ENCODE measurements around the gene ERCC3.
"Not testable (repeated sequence)": the region's sequence is repeated elsewhere in the genome, so short reads cannot be mapped to it uniquely, and the experiment has no call there.

The ERCC3 gene

DNA sequence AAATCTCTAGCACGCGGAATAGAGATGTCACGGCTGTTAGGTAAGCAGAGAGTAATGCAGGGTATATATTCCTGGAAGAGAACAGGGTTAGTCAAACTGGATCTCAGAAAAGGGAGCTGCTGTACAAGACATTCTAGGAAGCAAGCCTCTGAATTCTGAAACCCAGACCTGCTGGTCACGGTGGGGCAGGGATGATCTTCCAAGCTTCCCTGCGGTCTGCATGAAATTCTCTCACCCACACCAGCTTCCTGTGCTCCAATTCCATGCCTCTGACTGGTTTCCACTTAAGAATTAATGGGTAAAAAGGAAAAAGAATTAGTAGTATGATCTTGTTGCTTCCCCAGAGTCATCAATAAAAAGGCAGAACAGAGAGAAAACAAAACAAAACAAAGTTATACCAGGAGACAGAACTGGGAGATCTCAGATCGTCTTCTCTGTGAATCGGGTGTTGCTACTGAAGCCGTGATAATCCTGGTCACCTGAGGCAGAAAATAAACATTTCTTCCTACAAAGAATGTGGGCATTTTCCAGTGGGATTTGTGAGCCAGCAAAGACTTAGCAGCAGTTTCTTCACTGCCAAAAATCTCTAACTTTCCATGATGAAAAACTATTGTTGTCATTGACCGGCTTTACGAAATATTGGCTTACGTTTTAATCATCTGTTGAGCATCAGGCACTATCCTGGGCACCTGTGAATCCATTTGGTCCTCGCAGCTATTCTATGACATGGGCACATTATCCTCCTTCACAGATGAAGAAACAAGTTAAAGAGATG lies 68.6 kb downstream of the ERCC3 start:
- DNase-seq, result no peak

DNA sequence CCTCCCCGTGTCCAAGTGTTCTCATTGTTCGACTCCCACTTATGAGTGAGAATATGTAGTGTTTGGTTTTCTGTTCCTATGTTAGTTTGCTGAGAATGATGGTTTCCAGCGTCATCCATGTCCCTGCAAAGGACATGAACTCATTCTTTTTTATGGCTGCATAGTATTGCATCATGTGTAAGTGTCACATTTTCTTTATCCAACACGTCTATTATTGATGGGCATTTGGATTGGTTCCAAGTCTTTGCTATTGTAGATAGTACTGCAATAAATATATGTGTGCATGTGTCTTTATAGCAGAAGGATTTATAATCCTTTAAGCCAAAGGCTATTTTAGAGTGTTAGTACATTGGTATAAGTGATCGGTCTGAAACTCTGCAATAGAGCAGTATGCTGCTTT lies 69.8 kb downstream of the ERCC3 start:
- not testable (repeated sequence) for DNase-seq

DNA sequence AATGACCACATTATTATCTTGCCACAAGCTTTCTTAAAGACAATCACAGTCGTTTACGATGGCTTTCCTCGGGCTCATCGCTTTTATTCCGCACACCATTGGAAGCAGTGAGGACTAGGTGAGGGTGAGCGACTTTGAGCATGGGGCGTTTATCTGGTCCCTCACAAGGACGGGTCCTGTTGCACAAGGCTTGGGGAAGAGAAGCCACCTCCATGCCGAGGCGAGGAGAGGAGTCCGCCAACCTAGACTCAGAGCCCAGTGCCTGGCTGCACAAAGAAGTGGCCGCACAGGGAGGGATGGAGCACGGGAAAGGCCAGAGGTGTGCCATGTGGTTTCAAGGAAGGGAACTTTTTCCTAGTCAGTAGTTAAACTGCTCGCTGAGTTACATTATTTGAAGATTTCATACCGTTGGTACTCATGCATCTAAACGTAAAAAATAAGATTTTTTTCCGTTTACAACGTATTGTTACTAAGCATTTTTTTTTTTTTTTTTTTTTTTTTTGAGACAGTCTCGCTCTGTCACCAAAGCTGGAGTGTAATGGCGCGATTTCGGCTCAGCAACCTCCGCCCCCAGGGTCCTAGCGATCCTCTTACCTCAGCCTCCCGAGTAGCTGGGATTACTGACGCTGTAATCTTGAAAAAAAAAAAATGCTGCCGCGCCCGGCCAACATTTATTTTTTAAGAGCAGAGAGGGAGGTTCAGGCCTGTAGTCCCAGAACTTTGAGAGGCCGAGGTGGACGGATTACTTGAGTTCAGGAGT lies 73.0 kb downstream of the ERCC3 start:
- DNase-seq, result no peak

DNA sequence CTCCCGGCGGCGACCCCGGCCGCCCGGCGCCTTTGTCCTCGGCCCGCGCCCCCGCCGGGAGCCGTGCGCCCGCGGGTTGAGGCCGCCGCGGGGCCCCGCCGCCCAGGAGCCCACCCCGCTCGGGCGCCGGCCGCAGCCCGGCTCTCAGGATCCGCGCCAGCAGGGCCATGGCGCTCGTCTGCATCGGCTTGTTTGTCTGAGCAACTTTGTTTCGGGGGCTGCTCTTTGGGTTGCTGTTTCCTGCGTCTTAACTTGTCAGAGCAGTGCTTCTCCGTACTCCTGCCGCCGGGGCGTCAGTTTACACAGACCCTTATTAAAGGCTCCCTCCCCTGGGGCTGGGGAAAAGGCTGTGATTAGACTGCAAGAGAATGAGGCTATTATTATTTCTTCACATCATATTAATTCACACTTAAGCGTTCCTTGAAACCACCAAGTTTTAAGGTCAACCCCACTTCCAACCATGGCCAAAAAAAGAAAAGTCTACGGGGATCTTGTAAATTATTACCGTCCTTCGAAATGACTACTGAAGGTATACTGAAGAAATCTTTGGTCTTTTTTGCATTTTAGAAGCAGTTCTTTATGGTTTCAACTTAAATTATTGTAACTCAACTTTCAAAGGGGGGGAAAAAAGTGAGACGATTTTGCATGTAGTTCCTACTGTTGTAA lies 73.7 kb downstream of the ERCC3 start, which contains the start of gene CYP27C1:
TSS of gene CYP27C1 (minus strand) at position 198 of the 666 bp plus-strand sequence. CDS start at position 169, 29 bp downstream.
- peak; percentile 9 for DNase-seq

DNA sequence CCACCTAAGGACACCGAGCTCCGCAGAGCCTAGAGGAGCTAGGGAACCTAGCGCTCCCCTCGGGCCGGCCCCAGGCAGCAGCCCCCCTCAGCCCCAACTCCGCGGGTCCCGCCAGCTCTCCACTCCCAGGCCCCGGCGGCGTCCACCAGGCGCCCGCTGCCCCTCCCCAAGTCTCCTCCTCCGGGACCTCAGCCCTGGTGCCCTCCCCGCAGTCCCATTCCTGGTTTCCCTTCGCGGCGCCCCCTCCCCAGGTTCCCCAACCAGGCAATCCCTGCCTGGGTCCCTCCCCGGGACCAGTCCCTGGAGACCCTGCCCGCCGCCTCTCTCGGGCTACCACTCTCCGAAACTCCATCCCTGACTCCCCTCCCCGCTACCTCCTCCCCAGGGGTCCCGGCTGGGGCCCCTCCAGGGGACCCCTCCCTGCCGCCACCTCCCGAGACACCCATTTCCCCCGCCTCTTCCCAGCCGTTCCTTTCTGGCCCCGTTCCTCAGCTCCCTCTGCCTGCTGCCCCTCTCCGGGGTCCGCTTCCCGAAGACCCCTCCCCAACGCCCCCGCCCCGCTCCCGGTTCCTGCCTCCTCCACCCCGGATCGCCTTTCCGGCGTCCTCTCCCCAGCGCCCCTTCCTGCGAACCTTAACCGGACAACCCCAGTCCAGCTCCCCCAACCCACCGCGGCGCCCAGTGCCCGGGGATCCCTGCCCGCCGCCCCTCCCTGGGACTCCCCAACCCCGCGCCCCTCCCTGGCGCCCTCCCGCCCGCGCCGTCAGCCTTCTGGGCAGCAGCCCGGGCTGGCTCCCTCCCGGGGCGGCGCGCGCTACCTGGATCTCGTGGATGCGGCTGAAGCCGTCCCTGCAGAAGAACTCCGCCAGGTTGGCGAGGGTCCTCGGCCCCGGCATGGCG lies 74.5 kb downstream of the ERCC3 start:
- DNase-seq, result peak; percentile 11

DNA sequence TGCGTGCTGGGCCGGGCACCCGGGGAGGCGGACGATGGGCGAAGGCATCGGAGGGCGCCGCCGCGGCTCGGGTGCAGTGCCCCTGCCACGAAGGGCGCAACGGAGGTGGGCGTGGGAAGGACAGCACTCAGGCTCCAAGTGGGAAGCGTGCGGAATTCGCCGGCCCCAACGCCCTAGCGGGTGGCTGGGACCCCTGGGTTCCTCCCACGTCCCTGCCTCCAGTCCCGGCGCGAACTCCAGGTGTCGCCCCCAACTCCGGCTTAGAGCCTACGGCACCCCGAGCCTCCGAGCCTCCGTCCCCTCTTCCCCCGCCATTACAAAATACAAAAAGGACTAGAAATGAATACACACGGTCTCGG lies 75.2 kb downstream of the ERCC3 start:
- no peak for DNase-seq

DNA sequence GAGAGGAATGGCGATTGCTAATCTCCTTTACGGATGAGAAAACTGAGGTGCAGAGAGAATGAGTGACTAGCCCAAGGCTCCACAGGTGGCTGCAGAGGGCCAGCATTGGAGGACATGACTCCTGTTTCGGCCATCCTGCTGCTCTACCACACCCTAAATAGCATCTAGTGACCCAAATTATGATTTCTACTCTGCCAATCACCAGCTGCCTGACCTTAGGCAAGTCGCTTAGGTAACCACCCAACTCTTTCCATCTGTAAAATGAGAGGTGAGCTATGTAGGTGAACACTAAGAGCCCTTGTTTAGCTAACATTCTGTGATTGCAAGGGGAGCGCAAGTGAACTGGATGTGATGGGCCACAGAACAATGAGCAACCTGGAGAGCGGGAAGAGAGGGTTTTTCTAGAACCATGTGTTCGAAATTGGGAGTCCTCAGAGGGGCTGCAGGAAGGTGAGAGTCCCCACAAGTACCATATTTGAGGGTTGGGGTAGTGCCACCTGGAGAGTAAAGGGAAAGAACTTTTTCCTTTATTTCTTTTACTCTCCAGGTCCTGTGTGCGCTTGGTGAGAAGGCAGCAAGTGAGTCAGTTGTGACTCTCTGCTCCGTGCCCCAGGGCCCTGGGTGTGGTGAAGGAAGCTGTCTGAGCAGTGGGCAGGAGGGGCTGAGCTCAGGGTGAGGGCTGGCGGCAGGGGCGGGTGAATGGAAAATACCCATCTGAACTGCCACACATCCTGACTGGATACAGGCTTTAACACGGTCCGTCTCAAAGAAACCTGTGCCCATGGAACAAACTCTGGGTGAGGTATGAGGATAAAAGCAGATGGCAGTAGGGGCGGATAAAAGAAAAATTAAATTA lies 76.2 kb downstream of the ERCC3 start:
- DNase-seq, result no peak

DNA sequence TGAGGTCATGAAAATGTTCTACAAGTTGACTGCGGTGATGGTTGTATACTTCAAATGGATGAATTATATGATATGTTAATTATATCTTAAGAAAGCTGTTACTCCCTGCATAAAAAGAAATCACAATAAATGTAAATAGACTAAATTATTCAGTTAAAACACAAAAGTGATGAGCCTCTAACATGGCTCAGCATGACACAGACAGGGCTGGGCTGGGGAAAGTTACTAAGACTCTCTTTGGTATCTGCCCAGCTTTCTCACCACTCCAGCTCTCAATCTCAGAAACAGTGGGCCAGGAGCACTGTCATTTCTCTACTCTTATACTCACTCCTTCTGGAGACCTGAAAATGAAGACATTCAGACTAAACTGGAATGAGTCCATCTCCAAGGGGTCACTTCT lies 77.4 kb downstream of the ERCC3 start:
- DNase-seq, result no peak

DNA sequence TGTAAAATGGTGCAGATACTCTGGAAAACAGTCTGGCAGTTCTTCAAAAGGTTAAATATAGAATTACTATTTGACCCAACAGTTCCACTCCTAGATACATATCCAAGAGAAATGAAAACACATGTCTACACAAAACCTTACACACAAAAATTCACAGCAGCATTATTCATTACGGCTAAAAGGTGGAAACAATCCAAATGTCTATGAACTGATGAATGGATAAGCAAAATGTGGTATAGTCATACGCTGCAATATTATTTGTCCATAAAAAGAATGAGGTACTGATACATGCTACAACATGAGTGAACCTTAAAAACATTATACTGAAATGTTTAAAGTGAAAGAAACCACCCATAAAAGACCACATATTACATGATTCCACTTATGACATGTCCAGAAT lies 77.8 kb downstream of the ERCC3 start:
- no peak for DNase-seq

DNA sequence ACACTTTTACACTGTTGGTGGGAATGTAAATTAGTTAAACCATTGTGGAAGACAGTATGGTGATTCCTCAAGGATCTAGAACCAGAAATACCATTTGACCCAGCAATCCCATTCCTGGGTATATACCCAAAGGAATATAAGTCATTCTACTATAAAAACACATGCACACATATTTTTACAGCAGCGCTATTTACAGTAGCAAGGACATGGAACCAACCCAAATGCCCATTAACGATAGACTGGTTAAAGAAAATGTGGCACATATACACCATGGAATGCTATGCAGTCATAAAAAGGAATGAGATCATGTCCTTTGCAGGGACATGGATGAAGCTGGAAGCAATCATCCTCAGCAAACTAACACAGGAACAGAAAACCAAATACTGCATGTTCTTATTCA lies 79.7 kb downstream of the ERCC3 start:
- not testable (repeated sequence) for DNase-seq

DNA sequence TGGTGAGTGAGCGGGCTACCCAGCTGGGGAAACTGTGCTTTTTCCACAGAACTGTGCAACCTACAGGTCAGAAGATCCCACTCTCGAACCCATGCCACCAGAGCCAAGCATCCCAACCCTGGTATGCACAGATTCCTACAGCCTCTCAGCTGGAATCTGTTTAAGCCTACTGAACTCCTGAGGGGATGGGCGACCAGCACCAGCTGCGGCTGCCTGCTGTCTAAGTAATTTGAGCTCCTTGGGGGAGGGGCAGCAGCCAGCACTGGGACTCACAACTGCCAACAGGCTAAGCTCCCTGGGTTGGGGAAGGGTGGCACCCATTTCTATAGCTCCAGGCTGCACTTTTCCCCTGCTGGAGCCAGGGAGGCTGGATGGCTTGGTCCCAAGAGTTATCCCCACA lies 85.6 kb downstream of the ERCC3 start:
- DNase-seq, result no peak
